Endothelial cell of hepatic sinusoid (primary cell): ENCODE results near the gene CHD6.

Experiments
- in situ Hi-C: cut with HindIII; loops from 2 replicates; pipeline ENCODE4 v1.10.0; 2017; ENCODE audit warnings: low sequenced_read_pairs

Gene CHD6

GRCh38 chr20:41617902-41618806 lies at the start of gene CHD6:
TSS of gene CHD6 (minus strand) at chr20:41618377. CDS start at chr20:41551337, 67,040 bp downstream.
- in situ Hi-C loops: no loop called here

- in situ Hi-C loops: no loop called here
Observed at GRCh38 chr20:41664584-41664983, 46.4 kb upstream of the CHD6 start.

GRCh38 chr20:41657655-41658054 lies 39.5 kb upstream of the CHD6 start:
- in situ Hi-C loops: no loop called here

GRCh38 chr20:41655962-41656618 lies 37.9 kb upstream of the CHD6 start:
- in situ Hi-C loops: no loop called here

GRCh38 chr20:41654884-41655283 lies 36.7 kb upstream of the CHD6 start:
- in situ Hi-C loops: no loop called here

- in situ Hi-C loops: no loop called here
Observed at GRCh38 chr20:41654292-41654691, 36.1 kb upstream of the CHD6 start.

- in situ Hi-C loops: no loop called here
Observed at GRCh38 chr20:41650231-41650948, 32.2 kb upstream of the CHD6 start.

GRCh38 chr20:41649489-41649888 lies 31.3 kb upstream of the CHD6 start:
- in situ Hi-C loops: no loop called here

GRCh38 chr20:41645372-41645771 lies 27.2 kb upstream of the CHD6 start:
- in situ Hi-C loops: no loop called here

- in situ Hi-C loops: no loop called here
Observed at GRCh38 chr20:41643504-41643938, 25.3 kb upstream of the CHD6 start.

- in situ Hi-C loops: no loop called here
Observed at GRCh38 chr20:41639630-41640029, 21.5 kb upstream of the CHD6 start.

GRCh38 chr20:41638456-41638855 lies 20.3 kb upstream of the CHD6 start:
- in situ Hi-C loops: no loop called here

- in situ Hi-C loops: no loop called here
Observed at GRCh38 chr20:41635158-41635557, 17.0 kb upstream of the CHD6 start.

GRCh38 chr20:41632896-41633295 lies 14.7 kb upstream of the CHD6 start:
- in situ Hi-C loops: no loop called here

GRCh38 chr20:41631826-41632225 lies 13.6 kb upstream of the CHD6 start:
- in situ Hi-C loops: no loop called here

- in situ Hi-C loops: no loop called here
Observed at GRCh38 chr20:41630846-41631245, 12.7 kb upstream of the CHD6 start.

- in situ Hi-C loops: no loop called here
Observed at GRCh38 chr20:41627611-41628244, 9.6 kb upstream of the CHD6 start.

GRCh38 chr20:41627001-41627495 lies 8.9 kb upstream of the CHD6 start:
- in situ Hi-C loops: no loop called here

- in situ Hi-C loops: no loop called here
Observed at GRCh38 chr20:41623625-41624375, 5.6 kb upstream of the CHD6 start.

GRCh38 chr20:41622584-41622983 lies 4.4 kb upstream of the CHD6 start:
- in situ Hi-C loops: no loop called here
